ENCODE measurements around the gene ANKK1. TPM values are rescaled to one million over a fixed set of nuclear protein-coding genes. Genes with fewer than 3 reads are reported as not detected.

The ANKK1 gene
- total and polyA plus RNA-seq, 10 of the 15 experiments (the other 5 are each of a cell fraction or from before 2014, with no cell fraction given), result not detected

DNA sequence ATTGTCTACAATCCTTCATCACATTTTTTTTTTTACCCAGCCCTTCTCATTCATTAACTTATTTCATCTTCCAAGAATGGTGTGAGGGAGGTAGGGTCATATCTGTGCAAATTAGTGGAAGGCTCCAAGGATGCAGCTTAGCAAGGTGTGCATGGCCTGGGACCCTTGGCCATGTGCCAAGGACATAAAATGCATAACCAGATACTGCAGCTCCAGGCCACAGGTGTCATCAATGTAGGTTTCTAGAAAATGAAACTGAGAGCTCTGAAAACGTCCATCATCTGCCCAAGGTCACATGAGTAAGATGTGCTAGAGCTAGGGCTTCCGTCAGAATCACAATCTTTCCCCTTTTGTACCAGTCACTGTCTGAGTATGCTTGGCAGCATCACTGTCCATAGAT lies 29.8 kb downstream of the ANKK1 start:
- H3K4me3 ChIP-seq, result no peak overlapping the region
- intact Hi-C loops (cut with micrococcal nuclease; ENCODE audit: unreplicated experiment), result no loop called here
- TF ChIP-seq, protein P1, sequence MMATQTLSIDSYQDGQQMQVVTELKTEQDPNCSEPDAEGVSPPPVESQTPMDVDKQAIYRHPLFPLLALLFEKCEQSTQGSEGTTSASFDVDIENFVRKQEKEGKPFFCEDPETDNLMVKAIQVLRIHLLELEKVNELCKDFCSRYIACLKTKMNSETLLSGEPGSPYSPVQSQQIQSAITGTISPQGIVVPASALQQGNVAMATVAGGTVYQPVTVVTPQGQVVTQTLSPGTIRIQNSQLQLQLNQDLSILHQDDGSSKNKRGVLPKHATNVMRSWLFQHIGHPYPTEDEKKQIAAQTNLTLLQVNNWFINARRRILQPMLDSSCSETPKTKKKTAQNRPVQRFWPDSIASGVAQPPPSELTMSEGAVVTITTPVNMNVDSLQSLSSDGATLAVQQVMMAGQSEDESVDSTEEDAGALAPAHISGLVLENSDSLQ (IDR thresholded peaks at IDR 0.05), result peak; percentile 54
- TF ChIP-seq IKZF1 (conservative IDR thresholded peaks at IDR 0.05), result no peak
- ChIA-PET POLR2A (no interaction called here), CTCF (interaction anchor here (0.7 kb wide), 1 partner anchor 104 kb away, joined by 3 read pairs; no protein-coding TSS in a partner anchor), SMC1A (ENCODE audit: uncharacterized antibody, unreplicated experiment) (no interaction called here), RAD21 (ENCODE audit: unreplicated experiment) (no interaction called here)
- H3K9ac ChIP-seq (ENCODE audit: control insufficient read depth, insufficient read depth, low read length), result no peak overlapping the region
- H3K4me2 ChIP-seq (ENCODE audit: control insufficient read depth, insufficient read depth), result no peak overlapping the region
- ATAC-seq (peak; percentile 30; the same call in 2 of the 3 replicates), FAIRE-seq (peak; percentile 27), DNase-seq (ENCODE audit: low read depth, low spot score) (no peak)
- no peaks in the 10 kb centered on the region; the same call in 1 of the 2 replicates for H3K4me1 ChIP-seq (ENCODE audit: control insufficient read depth, insufficient read depth, low read length)
- H2AFZ ChIP-seq (ENCODE audit: control insufficient read depth, low read depth, low read length), result no peak overlapping the region
- no peaks in the 10 kb centered on the region for H4K20me1 ChIP-seq (ENCODE audit: control insufficient read depth, insufficient read depth)
- WGBS (ENCODE audit: insufficient coverage, insufficient replicate concordance, low lambda C conversion rate, missing lambda C conversion rate), result 18% methylated on average over 2 of the region's 2 CpGs
- no TSS peak for BruUV-seq (replicated peaks)
- peaks cover 0 to 2% of the 10 kb centered on the region in 2 experiments; a peak in 2 of 4 replicates for H3K27me3 ChIP-seq (replicated peaks in 1 of 2; ENCODE audit: control insufficient read depth in 2 of 2, insufficient read depth in 2 of 2, low read length in 1 of 2)
- no peak overlapping the region for H3K27ac ChIP-seq (ENCODE audit: control insufficient read depth, insufficient read depth)
- no peaks in the 10 kb centered on the region for H3K9me3 ChIP-seq (replicated peaks; ENCODE audit: control insufficient read depth, insufficient read depth, low read length)
- in situ Hi-C loops (cut with MboI), result no loop called here
- H3K79me2 ChIP-seq (ENCODE audit: control insufficient read depth, insufficient read depth, low read length), result no peaks in the 10 kb centered on the region
- no peaks in the 10 kb centered on the region for H3K36me3 ChIP-seq (ENCODE audit: control insufficient read depth in 2 of 2, insufficient read depth in 2 of 2, low read length in 1 of 2)

- Histone ChIP-seq H3K27me3 (replicated peaks in 1 of 2; ENCODE audit: control insufficient read depth in 2 of 2, insufficient read depth in 2 of 2, low read length in 1 of 2) (no peaks in the 10 kb centered on the region; a peak in 1 of 4 replicates), H3K27ac (ENCODE audit: control insufficient read depth, insufficient read depth) (no peak overlapping the region), H3K36me3 (ENCODE audit: control insufficient read depth in 2 of 2, insufficient read depth in 2 of 2, low read length in 1 of 2) (no peaks in the 10 kb centered on the region), H3K4me3 (no peak overlapping the region), H2AFZ (ENCODE audit: control insufficient read depth, low read depth, low read length) (no peak overlapping the region), H3K9ac (ENCODE audit: control insufficient read depth, insufficient read depth, low read length) (no peak overlapping the region), H3K4me2 (ENCODE audit: control insufficient read depth, insufficient read depth) (no peak overlapping the region), H3K79me2 (ENCODE audit: control insufficient read depth, insufficient read depth, low read length) (no peaks in the 10 kb centered on the region), H3K4me1 (ENCODE audit: control insufficient read depth, insufficient read depth, low read length) (no peaks in the 10 kb centered on the region; the same call in 1 of the 2 replicates), H3K9me3 (replicated peaks; ENCODE audit: control insufficient read depth, insufficient read depth, low read length) (no peaks in the 10 kb centered on the region), H4K20me1 (ENCODE audit: control insufficient read depth, insufficient read depth) (no peaks in the 10 kb centered on the region)
- 43% methylated on average over 11 of the region's 14 CpGs for WGBS (ENCODE audit: insufficient coverage, insufficient replicate concordance, low lambda C conversion rate, missing lambda C conversion rate)
- ChIA-PET SMC1A (ENCODE audit: uncharacterized antibody, unreplicated experiment) (no interaction called here), CTCF (no interaction called here), RAD21 (ENCODE audit: unreplicated experiment) (no interaction called here), POLR2A (no interaction called here)
- in situ Hi-C loops (cut with MboI) (no loop called here), intact Hi-C loops (cut with micrococcal nuclease; ENCODE audit: unreplicated experiment) (no loop called here)
- FAIRE-seq (no peak), DNase-seq (ENCODE audit: low read depth, low spot score) (no peak), ATAC-seq (no peak)
- BruUV-seq (replicated peaks), result no TSS peak
- no peak for TF ChIP-seq MLLT1 (IDR thresholded peaks at IDR 0.05)
- TF ChIP-seq, protein P2, sequence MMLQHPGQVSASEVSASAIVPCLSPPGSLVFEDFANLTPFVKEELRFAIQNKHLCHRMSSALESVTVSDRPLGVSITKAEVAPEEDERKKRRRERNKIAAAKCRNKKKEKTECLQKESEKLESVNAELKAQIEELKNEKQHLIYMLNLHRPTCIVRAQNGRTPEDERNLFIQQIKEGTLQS (IDR thresholded peaks at IDR 0.05; ENCODE audit: borderline replicate concordance, extremely low read depth, low read depth, low read length), result no peak
- no peak for TF ChIP-seq NRF1 (conservative IDR thresholded peaks at IDR 0.05; ENCODE audit: low read depth, low read length)
- TF ChIP-seq YBX1 (IDR thresholded peaks at IDR 0.05), result no peak
- TF ChIP-seq CREB1 (IDR thresholded peaks at IDR 0.05; ENCODE audit: low read depth), result no peak
- TF ChIP-seq ZNF207 (IDR thresholded peaks at IDR 0.05; ENCODE audit: borderline replicate concordance), result no peak
- TF ChIP-seq ATF7 (IDR thresholded peaks at IDR 0.05; ENCODE audit: low read depth), result no peak
- no peak for TF ChIP-seq BCL3 (IDR thresholded peaks at IDR 0.05; ENCODE audit: borderline replicate concordance, insufficient read depth, low read depth, low read length, poor library complexity, severe bottlenecking)
- no peak for TF ChIP-seq RAD21 (IDR thresholded peaks at IDR 0.05; ENCODE audit: insufficient read depth, low read depth, low read length)
- no peak for TF ChIP-seq CHD4 (IDR thresholded peaks at IDR 0.05)
- no peak for TF ChIP-seq NFYA (IDR thresholded peaks at IDR 0.05; ENCODE audit: borderline replicate concordance, low read depth, low read length)
Observed at GRCh38 chr11:113419454-113420003, 31.9 kb downstream of the ANKK1 start.

All from GM12878 (cell line).